GM23338 (cell line): ENCODE results near the gene SLCO4A1. TPM values are rescaled to one million over a fixed set of nuclear protein-coding genes. Genes with fewer than 3 reads are reported as not detected.

Experiments
- ATAC-seq: fragments of 200-7000 bp; cut with Tn5 transposase; 3 replicates; pipeline ENCODE4 v1.9.1; 2020
- DNase-seq: peaks from one replicate; pipeline ENCODE4 v3.0.0-alpha.2; 2015; ENCODE audit warnings: low spot score
- H2AFZ ChIP-seq: fragments of 200-600 bp; sonication (generic); 2 replicates; pipeline ENCODE4 v1.8.0; 2016; ENCODE audit warnings: antibody characterized with exemption, mild to moderate bottlenecking, moderate library complexity
- H3F3A ChIP-seq: fragments of 200-600 bp; sonication (generic); replicated peaks from 2 replicates; pipeline ENCODE4 v1.8.0; 2017; ENCODE audit warnings: antibody characterized with exemption, mixed run types, low read depth
- H3K27ac ChIP-seq: fragments of 200-600 bp; sonication (generic); 2 replicates; pipeline ENCODE4 v1.6.1; 2016; ENCODE audit warnings: low read depth
- H3K27me3 ChIP-seq: fragments of 200-600 bp; sonication (generic); 2 replicates; pipeline ENCODE4 v1.8.0; 2016; ENCODE audit warnings: mild to moderate bottlenecking, mixed run types, moderate library complexity; ENCODE audit not compliant: insufficient read depth
- H3K36me3 ChIP-seq: fragments of 200-600 bp; sonication (generic); 2 replicates; pipeline ENCODE4 v1.8.0; 2016; ENCODE audit warnings: mild to moderate bottlenecking; ENCODE audit not compliant: insufficient read depth
- H3K4me1 ChIP-seq: fragments of 200-600 bp; sonication (generic); 2 replicates; pipeline ENCODE4 v1.8.0; 2016; ENCODE audit warnings: mild to moderate bottlenecking, moderate library complexity; ENCODE audit not compliant: insufficient read depth
- H3K4me2 ChIP-seq: fragments of 200-600 bp; sonication (generic); 2 replicates; pipeline ENCODE4 v1.7.1; 2017; ENCODE audit warnings: mixed run types
- H3K4me3 ChIP-seq: fragments of 200-600 bp; sonication (generic); 2 replicates; pipeline ENCODE4 v1.6.1; 2016; ENCODE audit warnings: mixed run types
- H3K79me2 ChIP-seq: fragments of 200-600 bp; sonication (generic); replicated peaks from 2 replicates; pipeline ENCODE4 v1.8.0; 2017; ENCODE audit warnings: mild to moderate bottlenecking; ENCODE audit not compliant: insufficient read depth
- H3K9me2 ChIP-seq: fragments of 200-600 bp; sonication (generic); 2 replicates; pipeline ENCODE4 v1.8.0; 2017; ENCODE audit not compliant: insufficient read depth
- H4K20me1 ChIP-seq: fragments of 200-600 bp; sonication (generic); replicated peaks from 2 replicates; pipeline ENCODE4 v1.8.0; 2017; ENCODE audit warnings: mild to moderate bottlenecking; ENCODE audit not compliant: insufficient read depth
- H3K27ac Mint-ChIP-seq: 2 replicates; pipeline ENCODE4 v1.8.0; 2020; ENCODE audit warnings: inconsistent platforms, mild to moderate bottlenecking, moderate library complexity, mixed read lengths
- H3K27me3 Mint-ChIP-seq: 3 replicates; pipeline ENCODE4 v1.8.0; 2022; ENCODE audit warnings: low read depth, mild to moderate bottlenecking, moderate library complexity, mixed read lengths, inconsistent platforms; ENCODE audit not compliant: insufficient read depth, poor library complexity
- H3K36me3 Mint-ChIP-seq: 3 replicates; pipeline ENCODE4 v1.8.0; 2021; ENCODE audit warnings: low read depth, mild to moderate bottlenecking, inconsistent platforms, moderate library complexity, mixed read lengths
- H3K4me1 Mint-ChIP-seq: 3 replicates; pipeline ENCODE4 v1.8.0; 2020; ENCODE audit warnings: mild to moderate bottlenecking, inconsistent platforms, mixed read lengths
- H3K4me3 Mint-ChIP-seq: 3 replicates; pipeline ENCODE4 v1.8.0; 2021; ENCODE audit warnings: moderate library complexity, mild to moderate bottlenecking, inconsistent platforms, mixed read lengths
- H3K9me3 Mint-ChIP-seq: 3 replicates; pipeline ENCODE4 v1.8.0; 2020; ENCODE audit warnings: moderate library complexity, mild to moderate bottlenecking, inconsistent platforms, mixed read lengths
- CTCF ChIP-seq, 2 experiments: fragments of 200-600 bp in 1 of 2; sonication (generic) in 1 of 2; conservative IDR thresholded peaks; 2 replicates each; pipeline versions ENCODE4 v1.5.1 to v1.6.1; 2016 to 2017; ENCODE audit warnings: antibody characterized with exemption in 2 of 2, low read depth in 2 of 2, mild to moderate bottlenecking in 2 of 2, moderate library complexity in 1 of 2
- EZH2 ChIP-seq: fragments of 200-600 bp; sonication (generic); IDR thresholded peaks from one replicate; pipeline ENCODE4 v1.8.0; 2017; ENCODE audit warnings: antibody characterized with exemption, mild to moderate bottlenecking, low read depth; ENCODE audit not compliant: unreplicated experiment
- EZH2phosphoT487 ChIP-seq: fragments of 200-600 bp; sonication (generic); IDR thresholded peaks from one replicate; pipeline ENCODE4 v1.8.1; 2018; ENCODE audit warnings: antibody characterized with exemption; ENCODE audit not compliant: unreplicated experiment
- NANOG ChIP-seq: IDR thresholded peaks from 2 replicates; pipeline ENCODE4 v1.6.1; 2016; ENCODE audit warnings: antibody characterized with exemption, borderline replicate concordance
- POLR2AphosphoS5 ChIP-seq: IDR thresholded peaks from 2 replicates; pipeline ENCODE4 v1.6.1; 2016; ENCODE audit warnings: antibody characterized with exemption, low read depth
- STAT1 ChIP-seq: IDR thresholded peaks from one replicate; pipeline ENCODE4 v1.6.1; 2016; ENCODE audit warnings: antibody characterized with exemption; ENCODE audit not compliant: unreplicated experiment
- ZNF114 ChIP-seq: fragments of 250-450 bp; sonication (Bioruptor Pico); IDR thresholded peaks from 2 replicates; pipeline ENCODE4 v1.5.0; 2020; ENCODE audit warnings: mild to moderate bottlenecking, moderate library complexity
- ZNF462 ChIP-seq: fragments of 250-450 bp; sonication (Bioruptor Pico); IDR thresholded peaks from 2 replicates; pipeline ENCODE4 v1.5.0; 2020; ENCODE audit warnings: mild to moderate bottlenecking, moderate library complexity
- polyA plus RNA-seq: library from polyadenylated mRNA; unstranded; fragments of >200 nt; fragmentation: Nextera tagmentation; extraction: Ambion mirVana; gene quantifications from 2 replicates; pipeline ENCODE4 v1.2.1, GENCODE V29; 2016
- total RNA-seq: library from RNA; depleted of rRNA; stranded (reverse); fragments of >200 nt; shearing (Covaris generic); gene quantifications from 2 replicates; pipeline ENCODE4 v1.2.3, GENCODE V29; 2014

The SLCO4A1 gene
- total and polyA plus RNA-seq, 2 experiments from 2014 or later, result 28.5 to 41.6 TPM

GRCh38 chr20:62689861-62690260, 47.6 kb downstream of the SLCO4A1 start (continued):
- no peak for TF ChIP-seq ZNF462
- no peak for TF ChIP-seq POLR2AphosphoS5

- no peaks in the 10 kb centered on the region for H3K79me2 ChIP-seq
- no peak for ATAC-seq
- H3K4me3 Mint-ChIP-seq, result no peak overlapping the region
- TF ChIP-seq NANOG, result no peak
- TF ChIP-seq ZNF114 (CRISPR knock-in tag), result no peak
- TF ChIP-seq EZH2, result no peak
- no peak for TF ChIP-seq STAT1
- TF ChIP-seq POLR2AphosphoS5, result no peak
- TF ChIP-seq EZH2phosphoT487, result no peak
- TF ChIP-seq CTCF (conservative IDR thresholded peaks at IDR 0.05; ENCODE audit: low read depth in 2 of 2), result no peak
- no peak for TF ChIP-seq ZNF462
Observed at GRCh38 chr20:62690261-62690820, 48.0 kb downstream of the SLCO4A1 start.

More at GRCh38 chr20:62690261-62690820, 48.0 kb downstream of the SLCO4A1 start:
- Histone ChIP-seq H3K4me3 (no peak overlapping the region), H4K20me1 (no peaks in the 10 kb centered on the region), H3K27ac (no peak overlapping the region), H3K4me1 (no peaks in the 10 kb centered on the region), H3K36me3 (no peaks in the 10 kb centered on the region), H3F3A (no peaks in the 10 kb centered on the region), H3K9me2 (no peaks in the 10 kb centered on the region), H3K4me2 (no peak overlapping the region), H3K27me3 (no peaks in the 10 kb centered on the region), H2AFZ (no peak overlapping the region)
- Mint-ChIP-seq H3K27me3 (peaks cover 13% of the 10 kb centered on the region), H3K27ac (no peak overlapping the region), H3K36me3 (no peaks in the 10 kb centered on the region), H3K4me1 (peaks cover 16% of the 10 kb centered on the region), H3K9me3 (no peaks in the 10 kb centered on the region)
- DNase-seq, result no peak
